Right renal pelvis (tissue), 4 donors: ENCODE results near the gene YAF2. TPM values are rescaled to one million over a fixed set of nuclear protein-coding genes. Genes with fewer than 3 reads are reported as not detected.
A peak's percentile ranks its signal among the peaks of the same experiment; 100 is the strongest.

ENCODE experiments used
- DNase-seq, 4 donors: peaks; one replicate each; pipeline ENCODE4 v3.0.0-alpha.2; 2013; ENCODE audit warnings: low read depth in 4 of 4, low spot score in 3 of 4, missing footprints in 1 of 4
- polyA plus RNA-seq, 4 donors: library from polyadenylated mRNA; unstranded; fragments of 120-200 nt; gene quantifications; one replicate each; pipeline ENCODE4 v1.2.1, GENCODE V29; 2013; ENCODE audit not compliant: insufficient read length in 4 of 4

YAF2 gene
- polyA plus RNA-seq, 4 donors: 23.7 to 28.0 (median 27.2) TPM

- no peak for DNase-seq
These were observed 81.8 kb downstream of the YAF2 start for GRCh38 chr12:42156232-42156631.

- DNase-seq: no peak
These were observed 92.4 kb downstream of the YAF2 start for GRCh38 chr12:42145552-42146215.

- DNase-seq: no peak
These were observed 92.9 kb downstream of the YAF2 start for GRCh38 chr12:42145197-42145549.

GRCh38 chr12:42144408-42145196, 93.4 kb downstream of the YAF2 start, which contains the start of gene GXYLT1:
Gene GXYLT1 (minus strand): TSS chr12:42144874. CDS start chr12:42144646, 228 bp downstream.
- peak; percentile 84 to 86 (median 86) for DNase-seq

GRCh38 chr12:42144158-42144407, 94.0 kb downstream of the YAF2 start:
- peak in 1 of 4 donors; percentile 20 for DNase-seq

- peak in 1 of 4 donors; percentile 16 for DNase-seq
These were observed 94.4 kb downstream of the YAF2 start for GRCh38 chr12:42143452-42144157.

- no peak for DNase-seq
These were observed 96.0 kb downstream of the YAF2 start for GRCh38 chr12:42141981-42142606.

- DNase-seq: no peak
These were observed 97.1 kb downstream of the YAF2 start for GRCh38 chr12:42140901-42141300.

GRCh38 chr12:42135259-42135814, 102.7 kb downstream of the YAF2 start:
- no peak for DNase-seq

GRCh38 chr12:42130672-42131402, 107.2 kb downstream of the YAF2 start:
- no peak for DNase-seq

GRCh38 chr12:42129595-42130204, 108.3 kb downstream of the YAF2 start:
- peak in 2 of 4 donors; percentile 35 to 46 for DNase-seq

GRCh38 chr12:42128888-42129287, 109.2 kb downstream of the YAF2 start:
- no peak for DNase-seq

- no peak for DNase-seq
These were observed 109.7 kb downstream of the YAF2 start for GRCh38 chr12:42128327-42128726.

- no peak for DNase-seq
These were observed 111.1 kb downstream of the YAF2 start for GRCh38 chr12:42126963-42127362.

GRCh38 chr12:42125388-42125767, 112.7 kb downstream of the YAF2 start:
- no peak for DNase-seq

- DNase-seq: no peak
These were observed 113.2 kb downstream of the YAF2 start for GRCh38 chr12:42124764-42125387.

- no peak for DNase-seq
These were observed 118.9 kb downstream of the YAF2 start for GRCh38 chr12:42119085-42119633.

- DNase-seq: no peak
These were observed 119.7 kb downstream of the YAF2 start for GRCh38 chr12:42118136-42118879.
